Spleen (tissue), 7 donors: ENCODE data around the gene SRGAP3.

Experiments used
- CTCF ChIP-seq, 11 experiments: fragments of 200-600 bp in 7 of 11; fragments of 450-650 bp in 4 of 11; sonication (generic) in 4 of 11; IDR thresholded peaks in 8 of 11; conservative IDR thresholded peaks in 3 of 11; 1 replicate in 7 of 11; 2 replicates in 4 of 11; pipeline versions ENCODE4 v1.4.0 to v1.8.0; 2016 to 2021; ENCODE audit warnings: antibody characterized with exemption in 11 of 11, inconsistent platforms in 4 of 11, mild to moderate bottlenecking in 1 of 11
- POLR2A ChIP-seq, 3 donors: fragments of 450-650 bp; IDR thresholded peaks; one replicate each; pipeline ENCODE4 v1.5.1; 2017; ENCODE audit warnings: antibody characterized with exemption in 3 of 3, mild to moderate bottlenecking in 1 of 3
- donor health status: DM: no; HTN: no; CAD: no; lungs with moderate emphysema.
- donor health status: DM: no; HTN: no; CAD: no.
- donor health status: DM: no; HTN: no; CAD: no.

- TF ChIP-seq CTCF (IDR thresholded peaks at IDR 0.05 in 8 of 11, conservative IDR thresholded peaks at IDR 0.05 in 3 of 11) (no peak), POLR2A (IDR thresholded peaks at IDR 0.05) (no peak)
Measured at GRCh38 chr3:9040996-9041395, 208.4 kb downstream of the SRGAP3 start.
